Stimulated activated CD4-positive, alpha-beta T cell treated with anti-CD3 and anti-CD28 coated beads, TNF-alpha, amount 100 ng/mL, for 24 hours (primary cell): ENCODE results near the gene H2AZ1.

ENCODE experiments used
- DNase-seq, 3 experiments: peaks; one replicate each; pipeline ENCODE4 v3.0.0-alpha.2; 2020; ENCODE audit warnings: low read depth in 3 of 3

H2AZ1 gene

GRCh38 chr4:99946356-99947189 lies 3.5 kb downstream of the H2AZ1 start, which contains the start of gene DNAJB14:
Gene DNAJB14, minus strand, starts transcription at chr4:99946618. Its CDS starts 47 bp downstream, at chr4:99946571.
- DNase-seq, result peak; percentile 54 to 79 (median 61)

GRCh38 chr4:99945718-99946355 lies 4.2 kb downstream of the H2AZ1 start:
- DNase-seq, result no peak

- DNase-seq, result no peak
These were observed 6.1 kb downstream of the H2AZ1 start for GRCh38 chr4:99943904-99944437.

- DNase-seq, result no peak
These were observed 11.8 kb downstream of the H2AZ1 start for GRCh38 chr4:99938243-99938753.

DNA sequence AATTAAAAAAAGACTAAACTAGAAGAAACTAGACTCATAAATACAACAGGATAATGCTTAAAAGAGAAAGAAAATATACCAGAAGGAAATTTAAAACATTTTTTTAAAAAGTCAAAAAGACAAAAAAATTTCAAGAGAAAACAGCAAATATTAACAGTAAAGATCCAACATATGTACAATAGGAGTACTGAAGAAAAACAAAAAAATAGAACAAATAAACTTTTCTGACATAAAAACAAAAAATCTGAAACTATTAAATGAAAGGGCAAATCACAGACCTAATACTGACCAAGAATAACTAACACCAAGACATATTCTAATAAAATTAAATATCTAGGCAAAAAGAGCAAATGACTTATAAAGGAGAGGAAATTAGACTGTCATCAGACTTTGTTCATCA lies 15.2 kb downstream of the H2AZ1 start:
- DNase-seq, result no peak

GRCh38 chr4:99927566-99927965 lies 22.5 kb downstream of the H2AZ1 start:
- no peak for DNase-seq

DNA sequence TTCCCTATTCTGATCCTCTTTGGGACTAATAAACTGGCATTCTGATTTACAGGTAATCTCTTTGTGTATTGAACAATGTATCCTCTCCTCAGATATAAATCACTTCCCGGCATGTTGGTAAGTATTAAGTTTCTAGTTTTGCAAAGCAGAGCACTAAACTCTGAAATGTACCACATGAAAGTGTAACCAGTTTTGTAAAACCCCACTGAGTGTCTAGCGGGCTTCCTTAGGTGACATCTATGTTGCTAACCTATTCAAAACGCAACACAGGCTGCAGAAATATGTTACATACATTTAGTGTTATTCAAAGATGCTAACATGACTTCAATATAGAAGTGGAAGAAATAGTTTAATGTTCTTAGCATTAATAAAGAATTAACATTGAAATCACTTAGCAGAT lies 28.9 kb downstream of the H2AZ1 start:
- DNase-seq, result no peak

GRCh38 chr4:99918656-99919055 lies 31.4 kb downstream of the H2AZ1 start:
- no peak for DNase-seq

DNA sequence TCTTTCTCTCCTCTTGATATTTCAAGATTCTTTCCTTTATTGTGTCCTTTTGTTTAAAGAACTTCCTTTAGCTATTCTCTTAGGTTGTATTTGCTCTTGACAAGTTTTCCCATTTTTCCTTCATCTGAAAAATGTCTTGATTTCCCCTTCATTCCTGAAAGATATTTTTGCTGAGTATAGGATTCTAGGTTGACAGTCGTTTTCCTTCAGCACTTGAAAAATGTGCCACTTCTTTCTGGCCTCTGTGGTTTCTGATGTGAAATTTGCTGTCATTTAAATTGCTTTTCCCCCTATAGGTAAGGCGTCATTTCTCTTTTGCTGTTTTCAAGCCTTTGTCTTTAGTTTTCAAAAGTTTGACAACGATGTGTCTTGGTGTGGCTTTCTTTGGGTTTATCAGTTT lies 32.5 kb downstream of the H2AZ1 start:
- no peak for DNase-seq

- no peak for DNase-seq
These were observed 34.6 kb downstream of the H2AZ1 start for GRCh38 chr4:99915449-99915848.
